HL-60 (cell line): ENCODE measurements around the gene KLRD1.

ENCODE experiments used
- CTCF ChIP-seq: IDR thresholded peaks from one replicate; pipeline ENCODE4 v1.5.1; 2011; ENCODE audit warnings: low read length, control low read depth, inconsistent platforms; ENCODE audit not compliant: insufficient read depth
- POLR2AphosphoS5 ChIP-seq: IDR thresholded peaks from 2 replicates; pipeline ENCODE4 v1.6.1; 2012; ENCODE audit warnings: low read depth
- TF ChIP-seq, protein P1 (sequence below): IDR thresholded peaks from 2 replicates; pipeline ENCODE4 v1.6.1; 2012; ENCODE audit warnings: low read depth; ENCODE audit not compliant: insufficient replicate concordance

DNA sequence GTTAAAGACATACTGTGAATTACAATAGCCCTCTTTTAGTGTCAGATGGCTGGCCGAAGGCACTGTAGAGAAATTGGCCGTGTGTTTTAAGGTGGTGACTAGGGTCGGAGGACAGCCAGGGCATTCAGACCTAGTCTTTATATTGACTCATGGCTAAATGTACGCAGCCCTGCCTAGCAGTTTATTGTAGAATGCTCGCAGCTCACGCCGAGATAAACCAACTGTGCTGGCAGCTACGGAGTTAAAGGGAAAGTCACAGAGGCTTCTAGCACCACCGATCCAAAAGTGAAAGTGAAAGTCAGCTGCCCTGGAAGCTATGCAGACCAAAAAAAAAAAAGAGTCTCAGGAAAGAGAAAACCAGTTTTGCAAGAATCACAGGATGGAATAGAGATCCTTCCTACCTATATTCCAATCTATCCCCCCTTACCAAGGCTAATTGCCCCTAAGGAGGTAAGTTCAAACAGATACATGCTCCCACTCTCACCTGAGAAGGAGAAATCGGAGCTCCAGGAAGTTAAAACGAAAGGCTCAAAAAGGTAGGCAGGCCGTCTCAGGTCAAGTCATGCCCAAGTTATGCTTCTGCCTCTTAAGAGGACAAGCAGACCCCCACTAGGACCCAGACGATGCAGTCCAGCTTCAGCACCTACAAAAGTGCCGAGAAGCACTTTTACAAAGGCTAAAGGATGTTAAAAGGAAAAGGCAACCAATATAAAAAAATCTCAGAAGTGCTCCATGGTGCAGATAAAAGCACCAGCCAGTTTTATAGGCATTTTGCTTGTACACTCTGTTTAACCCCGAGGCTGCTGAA is 57.3 kb downstream of the KLRD1 start:
- TF ChIP-seq CTCF (no peak), POLR2AphosphoS5 (no peak)
- TF ChIP-seq, protein P1, sequence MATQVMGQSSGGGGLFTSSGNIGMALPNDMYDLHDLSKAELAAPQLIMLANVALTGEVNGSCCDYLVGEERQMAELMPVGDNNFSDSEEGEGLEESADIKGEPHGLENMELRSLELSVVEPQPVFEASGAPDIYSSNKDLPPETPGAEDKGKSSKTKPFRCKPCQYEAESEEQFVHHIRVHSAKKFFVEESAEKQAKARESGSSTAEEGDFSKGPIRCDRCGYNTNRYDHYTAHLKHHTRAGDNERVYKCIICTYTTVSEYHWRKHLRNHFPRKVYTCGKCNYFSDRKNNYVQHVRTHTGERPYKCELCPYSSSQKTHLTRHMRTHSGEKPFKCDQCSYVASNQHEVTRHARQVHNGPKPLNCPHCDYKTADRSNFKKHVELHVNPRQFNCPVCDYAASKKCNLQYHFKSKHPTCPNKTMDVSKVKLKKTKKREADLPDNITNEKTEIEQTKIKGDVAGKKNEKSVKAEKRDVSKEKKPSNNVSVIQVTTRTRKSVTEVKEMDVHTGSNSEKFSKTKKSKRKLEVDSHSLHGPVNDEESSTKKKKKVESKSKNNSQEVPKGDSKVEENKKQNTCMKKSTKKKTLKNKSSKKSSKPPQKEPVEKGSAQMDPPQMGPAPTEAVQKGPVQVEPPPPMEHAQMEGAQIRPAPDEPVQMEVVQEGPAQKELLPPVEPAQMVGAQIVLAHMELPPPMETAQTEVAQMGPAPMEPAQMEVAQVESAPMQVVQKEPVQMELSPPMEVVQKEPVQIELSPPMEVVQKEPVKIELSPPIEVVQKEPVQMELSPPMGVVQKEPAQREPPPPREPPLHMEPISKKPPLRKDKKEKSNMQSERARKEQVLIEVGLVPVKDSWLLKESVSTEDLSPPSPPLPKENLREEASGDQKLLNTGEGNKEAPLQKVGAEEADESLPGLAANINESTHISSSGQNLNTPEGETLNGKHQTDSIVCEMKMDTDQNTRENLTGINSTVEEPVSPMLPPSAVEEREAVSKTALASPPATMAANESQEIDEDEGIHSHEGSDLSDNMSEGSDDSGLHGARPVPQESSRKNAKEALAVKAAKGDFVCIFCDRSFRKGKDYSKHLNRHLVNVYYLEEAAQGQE: no peak
